AG04449 (cell line): ENCODE measurements around the gene NET1.

Source experiments
- CTCF ChIA-PET: fragments of 350-600 bp; formaldehyde crosslinking; extraction: SDS; loops from one replicate; lab custom pipeline; 2021; ENCODE audit warnings: antibody characterized with exemption; lab: Yijun Ruan, JAX
- POLR2A ChIA-PET: fragments of 400-600, 350-600 bp; formaldehyde crosslinking; extraction: SDS; loops from one replicate; lab custom pipeline; 2020; ENCODE audit warnings: antibody characterized with exemption, inconsistent platforms; lab: Yijun Ruan, JAX
- DNase-seq: peaks from one replicate; pipeline ENCODE4 v3.0.0-alpha.2; 2010; ENCODE audit warnings: low read depth, low spot score
- H3K4me3 ChIP-seq: 2 replicates; pipeline ENCODE4 v1.5.1; 2011; ENCODE audit warnings: low read depth, mild to moderate bottlenecking, control low read depth, low read length
- CTCF ChIP-seq: IDR thresholded peaks from one replicate; pipeline ENCODE4 v1.5.1; 2011; ENCODE audit warnings: mild to moderate bottlenecking, moderate library complexity, low read length, control low read depth, inconsistent platforms; ENCODE audit not compliant: insufficient read depth; ENCODE audit errors: missing control alignments

Gene NET1

GRCh38 chr10:5395168-5395567, 17.2 kb upstream of the NET1 start:
- POLR2A ChIA-PET, result no interaction called here
- DNase-seq, result no peak
- H3K4me3 ChIP-seq, result no peak overlapping the region
- no peak for TF ChIP-seq CTCF
- CTCF ChIA-PET, result interaction anchor here (0.6 to 0.8 kb wide), 2 partner anchors 110 to 545 kb away, joined by 3 read pairs; no protein-coding TSS in a partner anchor

GRCh38 chr10:5396556-5397300, 15.6 kb upstream of the NET1 start:
- ChIA-PET POLR2A (no interaction called here), CTCF (interaction anchor here (1.0 to 1.7 kb wide), 3 partner anchors 13 to 581 kb away, joined by 4 to 5 read pairs (median 5); no protein-coding TSS in a partner anchor)
- no peak for DNase-seq
- TF ChIP-seq CTCF, result no peak
- no peak overlapping the region for H3K4me3 ChIP-seq

GRCh38 chr10:5399332-5399731, 13.0 kb upstream of the NET1 start:
- DNase-seq, result no peak
- TF ChIP-seq CTCF, result no peak
- no peak overlapping the region for H3K4me3 ChIP-seq
- ChIA-PET CTCF (interaction anchor here (0.6 to 1.2 kb wide), 2 partner anchors 551 to 583 kb away, joined by 3 read pairs; no protein-coding TSS in a partner anchor), POLR2A (no interaction called here)

- no peak overlapping the region for H3K4me3 ChIP-seq
- ChIA-PET CTCF (interaction anchor here (0.6 kb wide), 1 partner anchor 34 kb away, joined by 3 read pairs; no protein-coding TSS in a partner anchor), POLR2A (no interaction called here)
- no peak for TF ChIP-seq CTCF
- DNase-seq, result no peak
Measured at GRCh38 chr10:5400468-5401240, 11.7 kb upstream of the NET1 start.

- H3K4me3 ChIP-seq, result no peak overlapping the region
- no peak for DNase-seq
- POLR2A ChIA-PET, result no interaction called here
- CTCF ChIA-PET, result no interaction called here
- no peak for TF ChIP-seq CTCF
Measured at GRCh38 chr10:5402798-5403197, 9.6 kb upstream of the NET1 start.
